GM12801 (cell line): ENCODE results near the gene FAM107B.

ENCODE experiments used
- TF ChIP-seq, protein P1 (sequence below): IDR thresholded peaks from one replicate; pipeline ENCODE4 v1.5.1; 2011; ENCODE audit warnings: control low read depth; ENCODE audit not compliant: insufficient read length; ENCODE audit errors: extremely low read depth

Gene FAM107B

DNA sequence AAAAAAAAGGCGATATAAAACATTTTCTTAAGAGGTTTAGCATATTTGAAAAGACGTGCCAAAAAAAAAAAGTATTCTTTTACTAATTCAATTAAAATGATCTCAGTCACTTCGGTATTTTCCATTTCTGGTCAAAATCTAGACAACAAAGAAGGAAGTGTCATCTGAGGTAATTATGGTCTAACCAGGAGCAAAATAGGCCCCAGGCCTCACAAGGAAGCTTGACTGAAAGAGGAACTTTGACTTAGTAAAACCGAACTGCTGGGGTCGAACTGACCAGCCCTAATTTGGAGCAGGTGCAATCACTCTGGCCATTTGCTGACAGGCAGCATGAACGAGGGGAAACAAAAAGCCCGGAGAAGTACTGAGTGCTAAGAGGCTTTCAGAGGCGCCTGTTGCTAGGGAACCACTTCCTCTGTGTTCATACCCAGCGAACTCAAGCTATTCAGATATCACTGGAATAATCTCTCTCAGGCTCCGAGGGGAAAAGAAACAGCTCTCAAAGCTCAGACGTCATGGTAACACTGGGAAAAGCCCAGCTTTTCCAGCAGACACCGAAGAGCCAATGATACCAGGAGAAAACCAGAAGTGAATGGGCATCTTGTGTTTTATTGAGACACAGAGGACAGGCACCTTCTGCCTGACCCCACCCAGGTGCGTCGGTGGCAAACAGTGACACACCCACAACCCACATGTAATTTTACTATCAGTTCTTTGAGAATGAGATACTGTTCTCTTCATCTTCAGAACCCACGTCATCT, 126.5 kb downstream of the FAM107B start:
- TF ChIP-seq, protein P1, sequence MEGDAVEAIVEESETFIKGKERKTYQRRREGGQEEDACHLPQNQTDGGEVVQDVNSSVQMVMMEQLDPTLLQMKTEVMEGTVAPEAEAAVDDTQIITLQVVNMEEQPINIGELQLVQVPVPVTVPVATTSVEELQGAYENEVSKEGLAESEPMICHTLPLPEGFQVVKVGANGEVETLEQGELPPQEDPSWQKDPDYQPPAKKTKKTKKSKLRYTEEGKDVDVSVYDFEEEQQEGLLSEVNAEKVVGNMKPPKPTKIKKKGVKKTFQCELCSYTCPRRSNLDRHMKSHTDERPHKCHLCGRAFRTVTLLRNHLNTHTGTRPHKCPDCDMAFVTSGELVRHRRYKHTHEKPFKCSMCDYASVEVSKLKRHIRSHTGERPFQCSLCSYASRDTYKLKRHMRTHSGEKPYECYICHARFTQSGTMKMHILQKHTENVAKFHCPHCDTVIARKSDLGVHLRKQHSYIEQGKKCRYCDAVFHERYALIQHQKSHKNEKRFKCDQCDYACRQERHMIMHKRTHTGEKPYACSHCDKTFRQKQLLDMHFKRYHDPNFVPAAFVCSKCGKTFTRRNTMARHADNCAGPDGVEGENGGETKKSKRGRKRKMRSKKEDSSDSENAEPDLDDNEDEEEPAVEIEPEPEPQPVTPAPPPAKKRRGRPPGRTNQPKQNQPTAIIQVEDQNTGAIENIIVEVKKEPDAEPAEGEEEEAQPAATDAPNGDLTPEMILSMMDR: no peak

DNA sequence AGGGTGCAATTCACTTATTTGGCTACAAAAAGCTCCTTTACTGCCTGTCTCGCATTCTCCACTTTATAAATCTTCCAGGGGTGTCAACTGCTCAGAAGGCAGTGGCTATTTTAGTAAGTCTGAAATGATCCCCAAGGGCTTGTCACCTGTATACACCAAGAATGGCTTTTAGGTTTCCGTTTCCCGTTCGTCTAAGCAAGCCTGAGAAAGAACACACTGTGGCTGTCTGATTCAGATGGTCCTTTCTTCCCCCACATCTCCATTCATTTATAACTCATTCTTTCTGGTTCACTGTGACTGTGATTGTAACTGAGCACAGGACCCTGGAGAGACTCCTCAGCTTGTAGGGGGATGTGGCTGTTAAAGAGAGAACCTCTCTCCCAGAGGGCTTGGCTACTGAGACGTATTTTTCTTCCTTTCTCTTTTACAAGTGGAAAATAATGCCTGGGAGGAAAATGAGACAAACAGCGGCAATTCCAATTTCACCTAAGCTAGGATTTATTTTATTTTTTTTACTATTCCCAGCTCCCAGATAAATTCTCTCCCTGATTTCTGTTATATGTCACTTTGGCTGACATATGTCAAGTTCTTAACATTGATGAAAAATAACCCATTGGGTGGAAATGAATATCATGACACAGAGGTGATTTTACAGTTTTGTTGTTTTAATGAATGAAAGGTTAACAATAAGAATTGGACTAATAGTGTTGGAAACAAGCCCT, 129.3 kb downstream of the FAM107B start:
- TF ChIP-seq, protein P1: no peak

DNA sequence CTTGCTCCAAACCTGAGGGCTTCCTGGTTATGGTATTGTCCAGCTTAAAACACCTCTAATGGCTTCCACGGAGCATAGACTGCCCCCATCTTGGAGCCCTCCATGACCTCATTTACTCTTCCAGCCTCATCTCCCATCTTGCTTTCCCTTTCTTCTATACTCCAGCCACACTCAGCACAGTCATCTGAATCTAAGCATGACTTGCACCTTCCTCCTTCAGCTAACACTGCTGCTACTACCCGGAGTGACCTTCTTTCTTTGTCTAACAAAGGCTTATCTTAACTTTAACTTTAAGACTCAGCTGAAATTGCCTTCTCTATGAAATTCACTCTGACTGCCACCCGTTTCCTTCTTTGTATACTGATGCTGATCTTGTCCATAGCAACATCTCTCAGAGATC, 135.1 kb downstream of the FAM107B start:
- TF ChIP-seq, protein P1: no peak

DNA sequence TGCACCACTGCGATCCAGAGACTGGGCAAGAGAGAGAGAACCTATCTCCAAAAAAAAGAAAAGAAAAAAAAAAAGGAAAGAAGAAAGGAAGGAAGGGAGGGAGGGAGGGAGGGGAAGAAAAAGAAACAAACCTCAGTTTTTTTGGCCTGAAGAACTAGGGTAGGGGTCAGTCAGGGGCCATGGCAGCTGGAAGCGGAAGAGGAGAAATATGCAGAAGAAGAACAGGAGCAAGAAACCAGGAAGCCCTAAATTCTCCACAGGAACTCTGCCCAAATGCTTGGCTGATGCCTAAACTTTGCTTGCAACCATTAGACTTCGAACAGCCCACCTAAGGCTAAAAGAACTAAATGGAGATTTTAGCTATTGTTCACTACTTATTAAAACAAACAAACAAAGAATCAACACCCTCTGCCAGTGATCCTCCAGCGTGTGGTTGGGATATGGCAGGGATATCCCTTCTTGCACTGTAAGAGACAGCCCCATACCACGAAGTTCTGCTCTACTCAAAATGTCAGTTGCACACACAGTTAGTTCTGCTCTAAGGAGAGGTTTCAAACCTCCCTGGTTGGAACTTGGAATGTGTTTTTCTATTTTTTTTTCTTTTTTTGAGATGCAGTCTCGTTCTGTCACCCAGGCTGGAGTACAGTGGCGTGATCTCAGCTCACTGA, 139.5 kb downstream of the FAM107B start:
- TF ChIP-seq, protein P1: no peak

DNA sequence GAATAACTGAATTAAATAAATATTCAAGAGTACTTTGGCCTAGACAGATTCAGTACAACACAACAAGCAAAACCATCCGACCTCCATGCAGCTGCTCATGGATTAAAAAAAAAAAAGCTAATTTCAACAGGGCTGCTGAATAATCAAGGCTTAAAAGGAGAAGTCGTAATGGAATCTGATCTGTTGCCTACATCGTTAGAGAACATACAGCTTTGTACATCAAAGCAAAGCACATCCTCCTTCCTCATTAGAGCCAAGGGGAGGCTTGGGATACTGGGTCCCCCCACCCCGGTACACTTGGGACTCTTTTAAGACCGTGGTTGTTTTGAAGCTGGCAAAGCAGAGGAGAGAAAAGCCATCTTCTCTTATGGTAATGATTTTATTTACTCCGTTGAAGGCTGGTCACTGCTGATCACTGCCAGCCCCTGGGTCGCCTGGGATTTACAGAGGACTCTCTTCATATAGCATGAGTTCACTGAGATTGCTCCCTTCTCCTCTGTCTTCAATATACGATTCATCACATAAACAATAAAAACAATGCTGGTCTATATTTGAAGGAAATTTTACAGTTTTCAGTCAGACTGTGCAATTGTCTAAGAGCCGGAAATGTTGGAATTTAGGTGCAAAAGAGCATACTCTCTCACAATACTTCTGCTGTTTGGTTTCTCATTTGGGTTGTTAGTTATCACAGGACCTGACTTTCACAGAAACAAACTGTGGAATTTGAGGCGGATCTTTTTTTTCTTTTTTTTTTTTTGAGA, 148.8 kb downstream of the FAM107B start:
- TF ChIP-seq, protein P1: no peak

DNA sequence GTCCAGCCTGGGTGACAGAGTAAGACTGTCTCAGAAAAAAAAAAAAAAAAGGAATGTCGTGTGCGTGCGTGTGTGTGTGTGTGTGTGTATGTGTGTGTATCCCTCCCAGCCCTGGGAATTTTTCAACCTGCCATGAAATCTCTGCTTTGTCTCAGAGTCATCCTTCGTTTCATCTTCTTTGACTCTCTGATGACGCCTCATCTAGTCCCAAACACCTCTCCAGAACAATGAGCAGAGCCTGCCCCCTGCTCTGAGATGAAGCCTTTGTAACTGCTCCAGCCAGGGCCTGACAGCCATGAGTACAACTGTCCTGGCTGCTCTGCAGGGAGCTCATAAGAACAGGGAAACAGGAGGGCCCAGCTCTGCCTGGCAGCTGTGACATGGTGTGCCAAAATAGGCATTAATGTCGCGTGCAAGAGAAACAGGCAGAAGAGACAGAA, 149.5 kb downstream of the FAM107B start:
- TF ChIP-seq, protein P1: no peak

DNA sequence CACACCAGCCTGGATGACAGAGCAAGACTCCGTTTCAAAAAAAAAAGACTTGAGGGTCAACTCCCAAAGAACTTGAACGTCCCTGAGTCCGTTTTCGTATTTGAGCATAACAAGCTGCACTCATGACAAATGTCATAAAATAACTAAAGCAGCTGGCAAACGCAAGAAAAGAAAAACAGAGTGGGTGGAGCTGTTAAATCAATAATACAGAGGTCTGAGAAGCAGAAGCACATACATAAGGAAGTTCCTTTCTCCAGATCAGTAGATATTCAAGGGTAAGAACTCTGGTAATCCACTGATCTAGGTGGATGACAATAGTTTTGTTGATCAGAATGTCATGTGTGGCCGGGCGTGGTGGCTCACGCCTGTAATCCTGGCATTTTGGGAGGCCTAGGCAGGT, 150.1 kb downstream of the FAM107B start:
- TF ChIP-seq, protein P1: no peak
